GM18499 (cell line): Measurements from ENCODE around the gene ITGA7.

ENCODE experiments used
- ATAC-seq: cut with Tn5 transposase; IDR thresholded peaks from one replicate; pipeline ENCODE4 v1.9.1; 2021; ENCODE audit warnings: moderate number of reproducible peaks; ENCODE audit not compliant: insufficient read depth, unreplicated experiment

Gene ITGA7

GRCh38 chr12:55736780-55737580 lies 29.3 kb upstream of the ITGA7 start:
- ATAC-seq = no peak

- no peak for ATAC-seq
Measured at GRCh38 chr12:55736076-55736475, 28.4 kb upstream of the ITGA7 start.

DNA sequence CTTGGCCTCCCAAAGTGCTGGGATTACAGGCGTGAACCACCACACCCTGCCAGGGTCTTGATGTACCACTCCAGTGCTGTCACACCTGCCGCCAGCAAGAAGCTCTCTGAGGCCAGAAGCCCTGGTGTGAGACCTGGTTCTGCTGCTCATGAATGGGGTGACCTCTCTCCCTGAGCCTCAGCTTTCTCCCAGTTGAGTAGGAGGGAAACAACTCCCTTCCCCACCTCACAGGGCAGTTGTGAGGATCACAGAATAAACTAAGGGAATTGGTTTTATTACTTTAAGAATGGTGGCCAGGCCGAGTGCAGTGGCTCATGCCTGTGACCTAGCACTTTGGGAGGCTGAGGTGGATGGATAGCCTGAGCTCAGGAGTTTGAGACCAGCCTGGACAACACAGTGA lies 26.9 kb upstream of the ITGA7 start:
- no peak for ATAC-seq

GRCh38 chr12:55733858-55734257 lies 26.2 kb upstream of the ITGA7 start:
- no peak for ATAC-seq

- ATAC-seq = no peak
Measured at GRCh38 chr12:55733021-55733555, 25.4 kb upstream of the ITGA7 start.

DNA sequence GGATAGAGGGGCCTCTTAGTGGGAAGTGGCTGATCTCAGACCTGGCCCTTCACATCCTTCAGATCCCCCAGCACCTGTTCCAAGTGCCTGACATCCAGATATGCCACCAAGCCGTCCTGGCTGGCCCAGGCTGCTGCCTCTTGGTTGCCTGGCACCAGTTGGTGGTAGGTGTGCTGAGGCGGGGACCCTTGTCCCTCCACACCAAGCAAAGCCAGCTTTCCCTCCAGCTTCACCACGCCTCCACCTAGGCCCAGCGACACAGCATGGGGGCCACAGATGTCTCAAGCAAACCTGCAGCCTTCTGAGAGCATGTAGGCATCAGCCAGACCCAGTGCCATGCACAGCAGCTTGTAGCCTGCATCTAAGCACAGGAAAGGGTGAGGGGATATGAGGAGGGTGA lies 24.6 kb upstream of the ITGA7 start:
- no peak for ATAC-seq

- peak; percentile 32 for ATAC-seq
Measured at GRCh38 chr12:55729819-55730818, 22.4 kb upstream of the ITGA7 start.

- peak; percentile 35 for ATAC-seq
Measured at GRCh38 chr12:55728939-55729818, 21.5 kb upstream of the ITGA7 start, which contains the start of gene CD63. TSS of gene CD63 (minus strand) at chr12:55729009. CDS start at chr12:55728341, 668 bp downstream.

GRCh38 chr12:55728186-55728938 lies 20.7 kb upstream of the ITGA7 start:
- ATAC-seq = peak; percentile 4

DNA sequence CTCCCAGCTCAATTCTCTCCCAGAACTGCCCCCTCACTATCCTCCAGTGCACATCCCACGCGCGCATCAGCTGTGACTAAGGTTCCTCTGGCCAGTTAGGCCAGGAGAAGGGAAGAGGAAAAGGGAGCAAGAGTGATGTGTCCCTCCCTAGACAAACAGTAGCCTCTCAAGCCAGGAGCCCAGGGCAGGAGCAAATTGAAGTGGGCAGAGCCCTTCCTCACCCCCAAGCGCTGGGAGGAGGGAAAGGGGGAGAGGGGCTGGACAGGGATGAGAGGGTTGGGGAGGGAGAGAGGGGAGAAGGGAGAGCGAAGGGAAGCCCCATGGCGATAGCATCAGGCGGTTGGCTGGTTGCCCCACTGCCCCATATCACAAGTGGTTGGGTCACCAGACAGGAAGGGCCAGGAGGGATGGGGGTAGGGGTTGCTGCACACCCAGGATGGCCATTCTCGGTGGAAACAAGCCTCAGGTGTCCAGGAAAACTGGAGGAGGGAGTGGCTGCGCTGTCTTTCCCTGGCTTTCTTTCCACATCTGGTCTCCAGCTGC lies 20.0 kb upstream of the ITGA7 start:
- ATAC-seq = no peak

- ATAC-seq = no peak
Measured at GRCh38 chr12:55726971-55727370, 19.3 kb upstream of the ITGA7 start.

- no peak for ATAC-seq
Measured at GRCh38 chr12:55725556-55725955, 17.9 kb upstream of the ITGA7 start.

DNA sequence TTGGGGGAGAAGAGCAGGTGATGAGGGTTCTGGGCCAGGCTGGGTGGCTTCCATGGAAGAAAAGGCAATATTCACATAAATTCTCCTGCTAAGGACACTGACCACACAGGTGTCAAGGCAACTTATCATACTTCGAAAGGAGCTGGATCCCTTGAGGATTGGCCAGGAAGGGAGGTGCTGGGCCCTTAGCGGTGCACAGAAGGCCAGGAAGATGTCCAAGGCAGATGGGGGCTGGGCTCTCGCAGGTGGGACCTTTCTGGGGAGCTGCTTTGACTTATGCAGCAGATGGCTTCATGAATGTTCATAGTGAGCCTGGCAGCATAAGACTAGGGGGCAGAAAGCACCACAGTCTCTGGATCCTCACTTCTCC lies 17.2 kb upstream of the ITGA7 start:
- ATAC-seq = no peak

- ATAC-seq = no peak
Measured at GRCh38 chr12:55724226-55724939, 16.7 kb upstream of the ITGA7 start.

DNA sequence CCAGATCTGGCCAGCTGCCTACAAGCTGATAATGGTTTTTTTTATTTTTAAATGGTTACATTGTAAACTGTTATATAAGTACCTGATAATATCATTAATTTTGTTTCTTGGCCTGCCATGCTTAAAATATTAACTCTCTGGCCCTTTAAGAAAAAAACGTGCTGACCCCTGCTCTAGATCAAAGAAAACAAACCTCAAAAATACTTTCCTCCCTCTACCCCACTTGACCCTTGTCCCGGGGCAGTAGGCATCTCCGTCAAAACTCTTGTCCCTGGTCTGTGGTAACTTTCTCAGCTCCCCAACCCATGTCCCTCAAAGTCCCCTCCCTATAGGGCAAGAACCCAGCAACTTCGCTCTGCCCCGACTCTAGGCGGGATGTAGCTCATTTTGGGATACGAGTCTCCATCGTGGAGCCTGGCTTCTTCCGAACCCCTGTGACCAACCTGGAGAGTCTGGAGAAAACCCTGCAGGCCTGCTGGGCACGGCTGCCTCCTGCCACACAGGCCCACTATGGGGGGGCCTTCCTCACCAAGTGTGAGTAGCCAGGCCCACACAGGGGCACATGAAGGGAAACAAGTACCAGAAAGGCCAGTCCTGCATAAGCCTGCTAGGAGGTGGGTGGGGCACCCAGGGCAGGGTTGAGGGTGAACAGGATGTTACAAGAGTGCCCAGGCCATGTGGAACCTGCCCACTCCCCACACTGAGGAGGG lies 16.0 kb upstream of the ITGA7 start:
- no peak for ATAC-seq

DNA sequence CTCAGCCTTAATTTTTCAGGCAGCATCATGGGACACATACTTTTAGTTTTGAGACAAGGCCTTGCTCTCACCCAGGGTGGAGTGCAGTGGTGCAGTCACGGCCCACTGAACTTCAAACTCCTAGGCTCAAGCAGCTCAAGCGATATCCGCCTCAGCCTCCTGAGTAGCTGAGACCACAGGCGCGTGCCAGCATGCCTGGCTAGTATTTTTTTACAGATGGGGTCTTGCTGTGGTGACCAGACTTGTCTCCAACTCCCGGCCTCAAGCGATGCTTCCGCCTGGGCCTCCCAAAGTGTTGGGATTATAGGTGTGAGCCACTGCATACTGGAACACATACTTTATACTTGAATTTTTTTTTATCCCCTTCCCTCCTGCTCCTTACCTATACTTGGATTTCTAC lies 15.2 kb upstream of the ITGA7 start:
- no peak for ATAC-seq

- ATAC-seq = no peak
Measured at GRCh38 chr12:55721601-55722213, 14.0 kb upstream of the ITGA7 start.
